OCI-LY1 (cell line): Measurements from ENCODE around the gene RTL10.

Source experiments
- EZH2 ChIP-seq: fragments of 200-600 bp; sonication (generic), shearing (Covaris generic); IDR thresholded peaks from 2 replicates; pipeline ENCODE4 v1.8.0; 2017; ENCODE audit warnings: borderline replicate concordance, mixed run types, mild to moderate bottlenecking, antibody characterized with exemption, low read length, moderate library complexity, mixed read lengths
- TF ChIP-seq, protein P1 (sequence below): fragments of 200-600 bp; sonication (generic), shearing (Covaris generic); IDR thresholded peaks from 2 replicates; pipeline ENCODE4 v1.5.1; 2017; ENCODE audit warnings: mild to moderate bottlenecking, antibody characterized with exemption, low read length, moderate library complexity, mixed read lengths

DNA sequence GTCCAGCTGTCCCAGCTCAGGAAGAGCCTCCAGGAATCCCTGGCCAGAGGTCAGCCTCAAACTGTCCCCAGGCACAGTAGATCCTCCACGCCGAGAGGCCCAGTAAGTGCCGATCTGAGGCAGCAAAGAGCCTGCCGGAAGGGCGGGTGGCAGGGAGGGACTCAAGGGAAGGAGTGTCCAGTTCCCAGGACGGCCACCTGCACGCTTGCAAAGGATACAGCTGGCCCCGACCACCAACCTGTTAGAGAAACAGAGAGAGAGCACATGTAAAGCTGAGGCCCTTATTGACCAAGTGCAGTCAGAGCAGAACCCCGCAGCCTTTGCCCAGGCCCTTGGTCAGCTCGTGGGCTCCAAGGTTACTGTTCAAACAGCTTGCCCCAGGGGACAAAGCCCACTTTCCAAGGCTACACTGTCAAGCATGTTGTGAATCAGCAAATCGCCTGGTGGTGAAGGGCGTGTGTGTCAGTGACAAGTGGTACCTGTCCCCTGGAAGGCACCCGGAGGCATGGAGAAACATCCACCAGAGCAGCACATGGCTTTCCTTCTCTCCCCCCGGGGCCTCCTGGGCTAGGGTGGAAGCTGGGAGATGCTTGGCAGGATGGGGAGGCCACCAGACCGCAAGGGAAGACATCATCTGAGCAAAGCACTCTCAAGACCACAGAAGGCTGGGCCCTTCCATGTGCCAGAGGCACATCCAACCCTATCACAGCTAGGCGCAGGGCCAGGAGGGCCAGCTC, 44.3 kb upstream of the RTL10 start:
- no peak for TF ChIP-seq EZH2
- TF ChIP-seq, protein P1, sequence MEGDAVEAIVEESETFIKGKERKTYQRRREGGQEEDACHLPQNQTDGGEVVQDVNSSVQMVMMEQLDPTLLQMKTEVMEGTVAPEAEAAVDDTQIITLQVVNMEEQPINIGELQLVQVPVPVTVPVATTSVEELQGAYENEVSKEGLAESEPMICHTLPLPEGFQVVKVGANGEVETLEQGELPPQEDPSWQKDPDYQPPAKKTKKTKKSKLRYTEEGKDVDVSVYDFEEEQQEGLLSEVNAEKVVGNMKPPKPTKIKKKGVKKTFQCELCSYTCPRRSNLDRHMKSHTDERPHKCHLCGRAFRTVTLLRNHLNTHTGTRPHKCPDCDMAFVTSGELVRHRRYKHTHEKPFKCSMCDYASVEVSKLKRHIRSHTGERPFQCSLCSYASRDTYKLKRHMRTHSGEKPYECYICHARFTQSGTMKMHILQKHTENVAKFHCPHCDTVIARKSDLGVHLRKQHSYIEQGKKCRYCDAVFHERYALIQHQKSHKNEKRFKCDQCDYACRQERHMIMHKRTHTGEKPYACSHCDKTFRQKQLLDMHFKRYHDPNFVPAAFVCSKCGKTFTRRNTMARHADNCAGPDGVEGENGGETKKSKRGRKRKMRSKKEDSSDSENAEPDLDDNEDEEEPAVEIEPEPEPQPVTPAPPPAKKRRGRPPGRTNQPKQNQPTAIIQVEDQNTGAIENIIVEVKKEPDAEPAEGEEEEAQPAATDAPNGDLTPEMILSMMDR: no peak
